ENCODE data around the gene GRID1. TPM values are rescaled to one million over a fixed set of nuclear protein-coding genes. Genes with fewer than 3 reads are reported as not detected.

The GRID1 gene
- total RNA-seq, 1 experiment from 2014 or later, result 0.07 TPM

GRCh38 chr10:86266446-86267242 is 100.0 kb downstream of the GRID1 start:
- Histone ChIP-seq H3K4me3 (ENCODE audit: low read length) (no peak overlapping the region), H3K36me3 (ENCODE audit: insufficient read depth, low read length) (no peaks in the 10 kb centered on the region), H3K9me2 (replicated peaks; ENCODE audit: insufficient read depth, low read length) (no peaks in the 10 kb centered on the region), H4K20me1 (ENCODE audit: insufficient read depth, low read depth, low read length) (no peaks in the 10 kb centered on the region), H3K9me3 (ENCODE audit: low read length) (no peaks in the 10 kb centered on the region), H3K79me2 (ENCODE audit: low read length) (no peaks in the 10 kb centered on the region), H3K9ac (ENCODE audit: low read length) (no peak overlapping the region), H2AFZ (ENCODE audit: low read length) (no peak overlapping the region), H3K27ac (ENCODE audit: low read length) (no peak overlapping the region), H3K4me1 (ENCODE audit: low read length) (peaks cover 14% of the 10 kb centered on the region), H3K4me2 (ENCODE audit: low read depth, low read length, poor library complexity, severe bottlenecking) (no peak overlapping the region), H3K27me3 (ENCODE audit: low read length) (no peaks in the 10 kb centered on the region)
- DNase-seq, result no peak

GRCh38 chr10:86265895-86266259 is 100.7 kb downstream of the GRID1 start:
- H3K36me3 ChIP-seq (ENCODE audit: insufficient read depth, low read length), result no peaks in the 10 kb centered on the region
- peaks cover 14% of the 10 kb centered on the region for H3K4me1 ChIP-seq (ENCODE audit: low read length)
- no peak overlapping the region for H2AFZ ChIP-seq (ENCODE audit: low read length)
- no peak overlapping the region for H3K4me2 ChIP-seq (ENCODE audit: low read depth, low read length, poor library complexity, severe bottlenecking)
- no peak overlapping the region for H3K4me3 ChIP-seq (ENCODE audit: low read length)
- no peaks in the 10 kb centered on the region for H3K9me2 ChIP-seq (replicated peaks; ENCODE audit: insufficient read depth, low read length)
- no peak overlapping the region for H3K9ac ChIP-seq (ENCODE audit: low read length)
- H3K27me3 ChIP-seq (ENCODE audit: low read length), result no peaks in the 10 kb centered on the region
- H3K79me2 ChIP-seq (ENCODE audit: low read length), result no peaks in the 10 kb centered on the region
- H3K9me3 ChIP-seq (ENCODE audit: low read length), result no peaks in the 10 kb centered on the region
- no peak for DNase-seq
- H3K27ac ChIP-seq (ENCODE audit: low read length), result no peak overlapping the region
- H4K20me1 ChIP-seq (ENCODE audit: insufficient read depth, low read depth, low read length), result no peaks in the 10 kb centered on the region

GRCh38 chr10:86265236-86265894 is 101.2 kb downstream of the GRID1 start:
- Histone ChIP-seq H3K4me3 (ENCODE audit: low read length) (no peak overlapping the region), H3K36me3 (ENCODE audit: insufficient read depth, low read length) (no peaks in the 10 kb centered on the region), H3K27me3 (ENCODE audit: low read length) (no peaks in the 10 kb centered on the region), H3K9me2 (replicated peaks; ENCODE audit: insufficient read depth, low read length) (no peaks in the 10 kb centered on the region), H3K9me3 (ENCODE audit: low read length) (no peaks in the 10 kb centered on the region), H3K4me2 (ENCODE audit: low read depth, low read length, poor library complexity, severe bottlenecking) (no peak overlapping the region), H3K27ac (ENCODE audit: low read length) (no peak overlapping the region), H4K20me1 (ENCODE audit: insufficient read depth, low read depth, low read length) (no peaks in the 10 kb centered on the region), H3K79me2 (ENCODE audit: low read length) (no peaks in the 10 kb centered on the region), H3K4me1 (ENCODE audit: low read length) (peaks cover 14% of the 10 kb centered on the region), H2AFZ (ENCODE audit: low read length) (no peak overlapping the region), H3K9ac (ENCODE audit: low read length) (no peak overlapping the region)
- no peak for DNase-seq

GRCh38 chr10:86264481-86265231 is 101.9 kb downstream of the GRID1 start:
- Histone ChIP-seq H3K4me3 (ENCODE audit: low read length) (no peak overlapping the region), H3K9ac (ENCODE audit: low read length) (no peak overlapping the region), H3K4me2 (ENCODE audit: low read depth, low read length, poor library complexity, severe bottlenecking) (no peak overlapping the region), H3K27me3 (ENCODE audit: low read length) (no peaks in the 10 kb centered on the region), H3K9me3 (ENCODE audit: low read length) (no peaks in the 10 kb centered on the region), H3K9me2 (replicated peaks; ENCODE audit: insufficient read depth, low read length) (no peaks in the 10 kb centered on the region), H3K36me3 (ENCODE audit: insufficient read depth, low read length) (no peaks in the 10 kb centered on the region), H3K4me1 (ENCODE audit: low read length) (peaks cover 14% of the 10 kb centered on the region), H2AFZ (ENCODE audit: low read length) (no peak overlapping the region), H3K27ac (ENCODE audit: low read length) (no peak overlapping the region), H3K79me2 (ENCODE audit: low read length) (no peaks in the 10 kb centered on the region), H4K20me1 (ENCODE audit: insufficient read depth, low read depth, low read length) (no peaks in the 10 kb centered on the region)
- no peak for DNase-seq

GRCh38 chr10:86263907-86264306 is 102.7 kb downstream of the GRID1 start:
- H3K27me3 ChIP-seq (ENCODE audit: low read length), result no peaks in the 10 kb centered on the region
- H3K9ac ChIP-seq (ENCODE audit: low read length), result no peak overlapping the region
- no peak overlapping the region for H3K4me3 ChIP-seq (ENCODE audit: low read length)
- H3K27ac ChIP-seq (ENCODE audit: low read length), result no peak overlapping the region
- H2AFZ ChIP-seq (ENCODE audit: low read length), result no peak overlapping the region
- H3K79me2 ChIP-seq (ENCODE audit: low read length), result no peaks in the 10 kb centered on the region
- H3K9me2 ChIP-seq (replicated peaks; ENCODE audit: insufficient read depth, low read length), result no peaks in the 10 kb centered on the region
- no peaks in the 10 kb centered on the region for H3K36me3 ChIP-seq (ENCODE audit: insufficient read depth, low read length)
- peaks cover 14% of the 10 kb centered on the region for H3K4me1 ChIP-seq (ENCODE audit: low read length)
- no peak for DNase-seq
- no peak overlapping the region for H3K4me2 ChIP-seq (ENCODE audit: low read depth, low read length, poor library complexity, severe bottlenecking)
- H4K20me1 ChIP-seq (ENCODE audit: insufficient read depth, low read depth, low read length), result no peaks in the 10 kb centered on the region
- H3K9me3 ChIP-seq (ENCODE audit: low read length), result no peaks in the 10 kb centered on the region

- Histone ChIP-seq H3K27ac (ENCODE audit: low read length) (no peak overlapping the region), H3K27me3 (ENCODE audit: low read length) (no peaks in the 10 kb centered on the region), H3K79me2 (ENCODE audit: low read length) (no peaks in the 10 kb centered on the region), H3K4me2 (ENCODE audit: low read depth, low read length, poor library complexity, severe bottlenecking) (no peak overlapping the region), H2AFZ (ENCODE audit: low read length) (no peak overlapping the region), H3K9me3 (ENCODE audit: low read length) (no peaks in the 10 kb centered on the region), H4K20me1 (ENCODE audit: insufficient read depth, low read depth, low read length) (no peaks in the 10 kb centered on the region), H3K36me3 (ENCODE audit: insufficient read depth, low read length) (no peaks in the 10 kb centered on the region), H3K4me3 (ENCODE audit: low read length) (no peak overlapping the region), H3K9ac (ENCODE audit: low read length) (no peak overlapping the region), H3K9me2 (replicated peaks; ENCODE audit: insufficient read depth, low read length) (no peaks in the 10 kb centered on the region), H3K4me1 (ENCODE audit: low read length) (peaks cover 14% of the 10 kb centered on the region)
- DNase-seq, result no peak
These were observed 103.4 kb downstream of the GRID1 start for GRCh38 chr10:86263209-86263608.

GRCh38 chr10:86262688-86263181 is 103.9 kb downstream of the GRID1 start:
- Histone ChIP-seq H3K79me2 (ENCODE audit: low read length) (no peaks in the 10 kb centered on the region), H3K9me2 (replicated peaks; ENCODE audit: insufficient read depth, low read length) (no peaks in the 10 kb centered on the region), H3K4me1 (ENCODE audit: low read length) (peaks cover 14% of the 10 kb centered on the region), H2AFZ (ENCODE audit: low read length) (no peak overlapping the region), H3K9me3 (ENCODE audit: low read length) (no peaks in the 10 kb centered on the region), H3K4me3 (ENCODE audit: low read length) (no peak overlapping the region), H3K27me3 (ENCODE audit: low read length) (no peaks in the 10 kb centered on the region), H3K36me3 (ENCODE audit: insufficient read depth, low read length) (no peaks in the 10 kb centered on the region), H3K4me2 (ENCODE audit: low read depth, low read length, poor library complexity, severe bottlenecking) (no peak overlapping the region), H3K9ac (ENCODE audit: low read length) (no peak overlapping the region), H3K27ac (ENCODE audit: low read length) (no peak overlapping the region), H4K20me1 (ENCODE audit: insufficient read depth, low read depth, low read length) (no peaks in the 10 kb centered on the region)
- DNase-seq, result no peak

Data from Karpas-422 (cell line).